Panc1 (cell line): ENCODE data around the gene TMEM150B.

Source experiments
- POLR2AphosphoS5 ChIP-seq: IDR thresholded peaks from 2 replicates; pipeline ENCODE4 v1.6.1; 2012; ENCODE audit warnings: mild to moderate bottlenecking, low read depth, low read length, moderate library complexity
- REST ChIP-seq, 2 experiments: IDR thresholded peaks; 2 replicates each; pipeline ENCODE4 v1.6.1; 2011 to 2012; ENCODE audit warnings: low read depth in 2 of 2, control low read depth in 1 of 2, low read length in 1 of 2, mild to moderate bottlenecking in 1 of 2, moderate library complexity in 1 of 2; ENCODE audit not compliant: insufficient read depth in 1 of 2
- TCF7L2 ChIP-seq: IDR thresholded peaks from 2 replicates; pipeline ENCODE4 v1.6.1; 2011; ENCODE audit warnings: mild to moderate bottlenecking, low read depth, low read length, inconsistent platforms
- TF ChIP-seq, protein P1 (sequence below): fragments of 450-650 bp; IDR thresholded peaks from 2 replicates; pipeline ENCODE4 v1.5.1; 2017; ENCODE audit warnings: mild to moderate bottlenecking

- TF ChIP-seq, protein P1, sequence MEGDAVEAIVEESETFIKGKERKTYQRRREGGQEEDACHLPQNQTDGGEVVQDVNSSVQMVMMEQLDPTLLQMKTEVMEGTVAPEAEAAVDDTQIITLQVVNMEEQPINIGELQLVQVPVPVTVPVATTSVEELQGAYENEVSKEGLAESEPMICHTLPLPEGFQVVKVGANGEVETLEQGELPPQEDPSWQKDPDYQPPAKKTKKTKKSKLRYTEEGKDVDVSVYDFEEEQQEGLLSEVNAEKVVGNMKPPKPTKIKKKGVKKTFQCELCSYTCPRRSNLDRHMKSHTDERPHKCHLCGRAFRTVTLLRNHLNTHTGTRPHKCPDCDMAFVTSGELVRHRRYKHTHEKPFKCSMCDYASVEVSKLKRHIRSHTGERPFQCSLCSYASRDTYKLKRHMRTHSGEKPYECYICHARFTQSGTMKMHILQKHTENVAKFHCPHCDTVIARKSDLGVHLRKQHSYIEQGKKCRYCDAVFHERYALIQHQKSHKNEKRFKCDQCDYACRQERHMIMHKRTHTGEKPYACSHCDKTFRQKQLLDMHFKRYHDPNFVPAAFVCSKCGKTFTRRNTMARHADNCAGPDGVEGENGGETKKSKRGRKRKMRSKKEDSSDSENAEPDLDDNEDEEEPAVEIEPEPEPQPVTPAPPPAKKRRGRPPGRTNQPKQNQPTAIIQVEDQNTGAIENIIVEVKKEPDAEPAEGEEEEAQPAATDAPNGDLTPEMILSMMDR, result no peak
- TF ChIP-seq TCF7L2 (no peak), POLR2AphosphoS5 (no peak), REST (IDR thresholded peaks at IDR 0.05; ENCODE audit: insufficient read depth in 1 of 2, low read depth in 2 of 2, low read length in 1 of 2) (no peak)
Measured at GRCh38 chr19:55369653-55370304, 44.6 kb upstream of the TMEM150B start.
